Stimulated activated naive CD8-positive, alpha-beta T cell treated with anti-CD3 and anti-CD28 coated beads, Interleukin-15, Interleukin-2, amounts not matched to agents 100 U/mL and 50 U/mL, for 24 hours (primary cell): ENCODE results near the gene LY6G5C.
A peak's percentile ranks its signal among the peaks of the same experiment; 100 is the strongest.

ENCODE experiments used
- ATAC-seq: fragments of 150-1000 bp; cut with Tn5 transposase; one replicate; pipeline ENCODE4 v1.10.0; 2021
- DNase-seq: peaks from one replicate; pipeline ENCODE4 v3.0.0; 2021

The LY6G5C gene

DNA sequence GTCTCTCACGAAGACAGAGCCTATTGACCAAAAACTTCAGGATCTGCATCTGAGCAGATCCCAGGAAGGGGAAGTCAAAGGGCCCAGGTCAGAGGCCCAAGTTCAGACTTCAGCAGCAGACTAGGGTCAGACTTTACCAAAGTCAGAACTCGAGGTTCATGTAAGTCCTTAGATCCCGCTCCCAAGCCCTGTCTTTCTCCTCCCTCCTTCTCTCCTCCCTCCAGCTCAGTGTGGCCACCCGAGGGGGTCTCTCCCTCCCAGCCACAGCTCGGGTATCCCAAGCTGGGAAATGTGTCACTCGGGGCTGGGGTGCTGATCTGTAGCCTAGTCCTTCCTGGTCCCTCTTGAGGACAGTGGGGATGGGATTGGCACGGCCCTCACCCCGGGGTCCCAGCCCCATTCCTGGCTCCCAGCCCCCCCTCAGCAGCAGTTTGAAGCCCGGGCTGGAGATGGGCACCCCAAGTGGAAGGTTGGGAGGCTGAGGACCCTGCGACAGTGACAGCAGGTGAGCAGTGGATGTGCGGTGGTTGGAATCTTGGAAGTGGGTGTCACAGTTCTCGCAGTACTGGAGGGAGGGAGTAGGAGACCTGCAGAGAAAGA is 18.6 kb downstream of the LY6G5C start:
- DNase-seq (no peak), ATAC-seq (no peak)

GRCh38 chr6:31661262-31662123 is 19.4 kb downstream of the LY6G5C start:
- ATAC-seq (no peak), DNase-seq (no peak)

GRCh38 chr6:31660381-31661261 is 20.2 kb downstream of the LY6G5C start, which contains the start of gene C6orf47:
Gene C6orf47, minus strand, starts transcription at chr6:31660778. Its CDS starts 831 bp downstream, at chr6:31659947.
- ATAC-seq = peak; percentile 75
- DNase-seq = peak; percentile 87

DNA sequence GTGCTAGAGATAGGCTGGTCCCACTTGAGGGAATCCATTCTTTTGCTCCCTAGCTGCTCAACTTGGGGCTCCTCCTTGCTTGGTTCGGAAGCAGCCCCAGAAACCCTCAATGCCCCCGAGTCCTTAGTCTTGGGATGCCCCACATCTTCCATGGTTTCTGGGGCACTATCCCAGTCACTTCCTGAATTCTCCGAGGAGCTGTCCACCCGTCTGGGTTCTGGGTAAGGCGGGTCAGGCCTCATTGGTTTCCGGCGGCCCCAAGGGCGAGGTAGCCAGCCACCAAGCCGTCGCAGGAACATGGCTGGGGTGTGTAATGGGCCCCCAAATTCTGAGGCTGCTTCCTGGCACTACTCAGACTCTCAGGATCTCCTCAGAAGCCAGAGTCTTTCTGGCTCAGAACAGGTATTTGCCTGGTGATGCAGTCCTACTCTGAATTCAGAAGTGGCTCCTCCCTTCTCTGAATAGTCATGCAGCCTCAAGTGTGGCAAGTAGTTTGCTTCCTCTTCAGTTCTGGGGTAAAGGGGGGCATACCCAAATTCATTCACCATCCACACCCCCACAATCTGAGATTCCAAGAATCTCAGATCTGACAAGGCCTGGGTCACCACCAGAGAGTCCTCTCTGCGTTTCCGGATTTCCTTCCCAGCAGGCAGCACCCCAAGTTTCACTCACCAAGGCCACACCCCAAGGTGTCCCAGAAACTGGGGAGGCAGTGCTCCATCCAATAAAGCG is 21.1 kb downstream of the LY6G5C start:
- peak; percentile 25 for ATAC-seq
- peak; percentile 54 for DNase-seq

DNA sequence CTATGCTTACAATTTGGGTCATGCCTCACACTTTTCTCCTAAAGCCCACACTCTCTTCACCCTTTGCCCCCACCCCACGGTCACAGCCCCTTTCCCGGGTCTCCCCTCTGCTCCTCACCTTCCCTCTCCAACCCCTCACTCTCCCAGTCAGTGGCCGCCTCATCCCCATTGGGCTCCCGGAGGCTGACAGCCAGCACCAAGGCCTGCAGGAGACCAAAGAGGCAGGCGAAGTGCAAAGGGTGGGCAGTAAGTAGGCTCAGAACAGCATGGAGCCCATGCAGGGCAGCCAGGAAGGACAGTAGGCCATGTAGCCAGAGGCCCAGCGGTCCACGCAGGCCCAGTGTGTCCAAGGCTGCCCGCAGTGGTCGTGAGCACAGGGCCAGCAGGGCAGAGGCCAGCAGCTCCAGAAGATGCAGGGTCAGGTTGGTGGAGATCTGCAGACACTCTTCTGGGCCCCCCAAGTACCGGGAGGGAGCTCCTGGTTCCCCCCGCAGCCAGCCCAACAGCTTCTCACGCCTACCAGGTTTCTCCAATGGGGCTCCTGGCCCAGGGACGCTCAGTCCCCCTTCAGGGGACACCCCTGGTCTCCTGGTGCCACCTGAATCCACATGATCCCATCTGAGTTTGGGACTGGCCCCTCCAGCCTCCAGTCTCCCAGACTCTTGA is 21.8 kb downstream of the LY6G5C start:
- DNase-seq (no peak), ATAC-seq (no peak)

- DNase-seq (no peak), ATAC-seq (no peak)
Observed at GRCh38 chr6:31658158-31658688, 22.6 kb downstream of the LY6G5C start.

DNA sequence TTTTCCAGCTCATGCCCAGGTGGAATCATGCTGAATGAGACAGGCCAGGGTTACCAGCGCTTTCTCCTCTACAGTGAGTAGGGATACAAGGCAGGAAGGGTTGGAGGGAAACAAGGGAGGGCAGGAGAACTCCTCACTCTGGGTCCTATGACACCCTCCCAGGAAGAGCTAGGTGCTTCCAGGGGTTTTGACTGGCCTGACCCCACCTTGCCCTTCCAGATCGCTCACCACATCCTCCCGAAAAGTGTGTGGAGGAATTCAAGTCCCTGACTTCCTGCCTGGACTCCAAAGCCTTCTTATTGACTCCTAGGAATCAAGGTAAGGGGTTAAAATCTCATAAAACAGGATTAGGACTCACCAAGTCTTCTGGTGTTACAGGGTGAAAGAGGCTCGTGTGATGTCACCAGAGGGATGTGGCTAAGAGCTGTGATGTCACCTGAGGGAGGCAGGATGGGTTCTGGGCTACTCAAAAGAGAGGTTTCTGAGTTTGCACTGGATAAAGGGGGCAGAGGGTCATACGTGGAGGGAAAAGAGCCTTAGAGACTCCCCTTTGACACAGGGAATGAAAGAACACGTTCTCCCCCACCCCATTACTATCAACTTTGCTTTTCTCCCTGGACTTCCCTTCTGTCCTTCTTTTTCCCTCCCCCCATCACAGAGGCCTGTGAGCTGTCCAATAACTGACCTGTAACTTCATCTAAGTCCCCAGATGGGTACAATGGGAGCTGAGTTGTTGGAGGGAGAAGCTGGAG is 23.3 kb downstream of the LY6G5C start:
- ATAC-seq = no peak
- peak; percentile 37 for DNase-seq

DNA sequence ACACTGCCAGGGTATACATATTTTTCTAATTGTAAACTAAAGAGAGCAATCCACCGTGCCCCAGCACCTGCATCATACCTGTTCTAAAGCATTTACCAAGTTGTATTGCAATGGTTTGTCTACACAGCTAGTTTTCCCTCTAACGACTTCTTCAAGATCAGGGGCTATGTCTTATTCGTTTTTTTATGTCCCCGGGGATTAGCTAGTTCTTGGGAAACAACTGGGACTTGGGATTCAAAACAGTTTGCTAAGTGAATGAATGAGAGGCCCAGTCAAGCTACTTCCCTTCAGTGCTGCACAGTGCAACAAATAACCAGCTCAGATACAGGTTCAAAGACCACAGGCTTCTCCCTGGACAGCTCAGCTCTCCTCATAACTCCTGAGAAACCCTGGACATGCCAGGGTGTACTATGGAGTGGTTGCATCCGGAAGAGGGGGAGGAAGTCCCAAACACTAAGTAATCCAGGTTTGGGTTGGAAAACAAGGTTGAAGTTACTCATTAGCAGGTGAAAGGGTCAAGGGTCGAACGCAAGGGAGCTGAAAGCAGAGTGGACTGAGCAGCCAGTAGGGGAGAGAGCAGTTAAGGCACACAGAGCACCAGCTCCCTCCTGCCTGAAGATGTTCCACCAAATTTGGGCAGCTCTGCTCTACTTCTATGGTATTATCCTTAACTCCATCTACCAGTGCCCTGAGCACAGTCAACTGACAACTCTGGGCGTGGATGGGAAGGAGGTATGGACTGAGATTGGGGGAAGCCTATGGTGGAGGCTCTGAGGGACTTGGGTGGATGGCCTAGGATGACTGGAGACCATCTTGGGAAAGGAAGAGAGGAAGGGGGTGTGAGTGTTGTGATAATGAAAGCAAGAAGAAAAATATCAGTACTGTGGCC is 25.3 kb downstream of the LY6G5C start, which contains the start of gene APOM:
Gene APOM, plus strand, starts transcription at position 546 of the 889 bp plus-strand sequence. Its CDS starts 73 bp downstream, at position 619.
- DNase-seq = no peak
- ATAC-seq = no peak

- ATAC-seq (no peak), DNase-seq (no peak)
Observed at GRCh38 chr6:31654574-31655348, 26.1 kb downstream of the LY6G5C start.

GRCh38 chr6:31652925-31653724 is 27.7 kb downstream of the LY6G5C start:
- ATAC-seq (peak; percentile 66), DNase-seq (peak; percentile 86)

DNA sequence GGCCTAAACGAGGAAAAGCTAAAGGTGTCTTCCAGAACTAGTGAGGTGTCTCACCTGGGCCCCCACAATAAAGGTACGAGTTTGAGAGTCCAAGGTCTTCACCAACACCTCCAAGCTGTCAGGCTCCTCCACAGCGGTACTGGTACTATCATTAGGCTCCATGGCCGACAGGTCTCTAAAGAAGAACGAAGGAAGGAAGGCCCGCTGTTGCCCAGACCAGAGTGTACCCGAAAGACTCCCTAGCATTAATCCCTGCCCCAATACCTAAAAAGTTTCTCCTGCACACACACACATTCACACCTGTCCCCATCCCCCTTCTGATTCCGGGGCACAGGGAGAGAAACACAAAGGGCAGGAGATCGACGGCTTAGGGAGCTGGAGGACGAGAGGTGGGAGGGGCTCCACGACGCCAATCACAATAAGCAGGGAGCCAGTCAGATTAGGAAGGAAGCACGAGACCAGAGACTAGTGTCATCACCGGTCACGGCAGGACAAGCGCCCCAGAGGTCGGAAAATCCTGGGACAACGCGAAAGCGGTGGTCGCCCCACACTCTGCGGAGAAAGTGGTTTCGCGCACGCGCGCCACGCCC is 29.2 kb downstream of the LY6G5C start:
- peak; percentile 50 for ATAC-seq
- no peak for DNase-seq

- no peak for DNase-seq
- ATAC-seq = no peak
Observed at GRCh38 chr6:31645325-31645724, 35.5 kb downstream of the LY6G5C start.

DNA sequence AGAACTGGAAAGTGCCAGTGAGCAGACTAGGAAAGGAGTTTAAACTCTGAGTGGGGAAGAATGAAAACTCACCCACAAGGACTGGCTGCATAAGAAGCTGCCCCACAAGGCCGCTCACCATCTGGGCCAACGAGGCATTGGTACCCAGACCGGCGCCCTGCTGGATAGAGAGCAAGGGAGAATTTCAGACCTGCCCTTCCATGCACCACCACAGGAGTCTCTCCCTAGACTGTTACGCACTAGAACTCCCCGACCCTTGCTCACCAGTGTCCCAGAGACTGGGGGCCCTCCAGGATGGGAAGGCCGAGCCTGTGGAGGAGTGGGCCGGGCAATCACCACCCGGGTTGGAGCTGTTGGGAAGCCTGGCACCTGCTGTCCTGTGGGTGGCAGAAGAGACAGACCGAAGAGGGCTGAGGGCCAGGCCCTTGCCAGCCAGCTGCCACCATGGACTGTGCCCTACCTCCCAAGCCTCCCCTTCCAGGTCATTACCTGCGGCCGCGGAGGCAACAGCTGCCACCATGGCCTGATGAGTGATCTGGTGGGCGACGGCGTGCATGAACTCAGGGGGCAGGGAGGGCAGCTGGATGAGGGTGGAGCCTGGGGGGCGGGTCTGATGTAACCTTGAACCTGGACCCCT is 36.9 kb downstream of the LY6G5C start:
- DNase-seq = no peak
- ATAC-seq = no peak

DNA sequence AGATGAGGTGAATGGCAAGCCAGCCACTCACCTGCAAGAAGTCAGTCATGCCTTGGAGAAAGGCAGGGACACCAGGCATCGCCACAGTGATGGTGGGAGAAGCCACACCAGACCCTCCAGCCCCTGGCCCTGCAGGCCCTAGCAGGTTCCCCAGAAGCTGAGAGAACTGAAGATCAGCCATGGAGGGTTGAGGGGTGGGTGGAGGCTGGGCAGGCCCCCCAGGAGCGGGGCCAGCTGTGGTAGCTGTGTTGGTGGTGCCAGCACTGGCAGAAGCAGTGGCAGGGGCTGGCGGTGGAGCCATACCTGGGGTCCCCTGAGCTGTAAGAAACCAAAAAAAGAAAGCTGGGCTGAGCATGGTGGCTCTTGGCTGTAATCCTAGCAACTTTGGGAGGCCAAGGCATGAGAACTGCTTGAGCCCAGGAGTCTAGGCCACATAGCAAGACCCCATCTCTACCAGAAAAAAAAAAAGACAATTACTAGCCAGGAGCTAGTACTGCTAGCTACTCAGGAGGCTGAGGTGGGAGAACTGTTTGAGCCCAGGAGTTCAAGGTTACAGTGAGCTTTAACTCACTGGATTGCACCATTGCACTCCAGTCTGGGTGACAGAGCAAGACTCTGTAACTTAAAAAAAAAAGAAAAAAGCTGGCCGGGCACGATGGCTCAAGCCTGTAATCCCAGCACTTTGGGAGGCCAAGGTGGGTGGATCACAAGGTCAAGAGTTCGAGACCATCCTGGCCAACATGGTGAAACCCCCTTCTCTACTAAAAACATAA is 37.9 kb downstream of the LY6G5C start:
- ATAC-seq (no peak), DNase-seq (no peak)

DNA sequence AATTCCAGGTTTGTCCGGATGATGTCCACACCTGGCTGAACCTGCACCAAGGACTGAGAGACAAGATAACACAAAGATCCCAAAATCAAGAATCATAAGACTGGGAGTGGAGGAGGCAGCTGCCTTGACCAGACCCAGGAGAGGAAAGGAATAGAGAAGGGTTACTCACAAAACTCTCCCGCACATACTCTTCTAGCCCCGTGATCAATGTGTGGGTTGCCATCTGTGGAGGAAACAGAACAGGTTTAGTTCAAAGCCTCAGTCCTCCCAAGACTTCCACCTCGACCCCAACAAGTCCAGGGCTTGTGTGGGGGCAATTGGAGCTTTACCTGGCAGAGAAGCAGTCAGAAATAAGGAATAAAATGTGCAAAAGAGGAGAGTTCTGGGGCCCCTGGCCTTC is 39.5 kb downstream of the LY6G5C start:
- DNase-seq (no peak), ATAC-seq (no peak)

DNA sequence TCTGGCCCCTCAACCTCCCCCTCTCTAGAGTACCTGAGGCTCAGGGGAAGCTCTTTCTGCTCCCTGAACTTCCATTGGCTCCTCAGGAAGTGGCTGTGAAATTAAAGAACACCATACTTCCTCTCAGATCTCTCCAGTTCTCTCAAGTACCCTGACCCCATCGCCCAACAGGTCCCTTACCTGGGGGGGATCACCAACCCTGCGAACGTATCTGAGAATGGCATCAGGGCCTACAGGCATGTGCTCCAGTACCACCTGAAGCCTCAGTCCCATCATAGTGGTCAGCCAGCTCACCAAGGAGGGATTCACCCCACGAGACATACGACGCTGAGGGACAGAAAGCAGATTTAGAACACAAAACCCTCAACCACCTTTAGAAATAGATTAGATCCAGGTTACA is 40.3 kb downstream of the LY6G5C start:
- no peak for ATAC-seq
- DNase-seq = no peak
